ENCODE results near the gene HIVEP2.

DNA sequence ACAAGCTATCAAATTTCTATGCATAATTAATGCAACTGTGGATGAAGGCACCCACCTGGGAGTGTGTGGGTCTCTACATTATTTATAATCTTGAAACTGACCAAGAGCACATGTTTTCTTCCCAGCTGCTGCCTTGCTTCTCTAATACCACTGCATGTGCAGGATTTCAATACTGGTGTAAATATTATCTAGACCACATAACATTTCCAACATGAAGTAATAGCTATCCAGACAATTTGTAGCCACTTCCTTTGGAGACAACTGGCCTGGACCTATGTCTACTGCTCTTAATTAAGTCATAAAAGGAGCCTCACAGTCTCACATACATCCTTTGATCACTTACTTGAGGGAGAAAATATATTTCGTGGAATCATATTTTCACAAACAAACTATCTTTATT, 180.7 kb downstream of the HIVEP2 start:
- TF ChIP-seq EZH2 (IDR thresholded peaks at IDR 0.05; ENCODE audit: insufficient read depth, poor library complexity, severe bottlenecking) (no peak), EZH2phosphoT487 (IDR thresholded peaks at IDR 0.05; ENCODE audit: insufficient read depth, low read depth) (no peak)
